ENCODE results near the gene WASF2. TPM values are rescaled to one million over a fixed set of nuclear protein-coding genes. Genes with fewer than 3 reads are reported as not detected.
A peak's percentile ranks its signal among the peaks of the same experiment; 100 is the strongest.
"Not testable (repeated sequence)": the region's sequence is repeated elsewhere in the genome, so short reads cannot be mapped to it uniquely, and the experiment has no call there.

WASF2 gene
- total RNA-seq, 1 experiment from 2014 or later = 18.2 TPM

GRCh38 chr1:27418326-27419185, 71.4 kb downstream of the WASF2 start:
- DNase-seq (ENCODE audit: low read depth) = peak; percentile 89

DNA sequence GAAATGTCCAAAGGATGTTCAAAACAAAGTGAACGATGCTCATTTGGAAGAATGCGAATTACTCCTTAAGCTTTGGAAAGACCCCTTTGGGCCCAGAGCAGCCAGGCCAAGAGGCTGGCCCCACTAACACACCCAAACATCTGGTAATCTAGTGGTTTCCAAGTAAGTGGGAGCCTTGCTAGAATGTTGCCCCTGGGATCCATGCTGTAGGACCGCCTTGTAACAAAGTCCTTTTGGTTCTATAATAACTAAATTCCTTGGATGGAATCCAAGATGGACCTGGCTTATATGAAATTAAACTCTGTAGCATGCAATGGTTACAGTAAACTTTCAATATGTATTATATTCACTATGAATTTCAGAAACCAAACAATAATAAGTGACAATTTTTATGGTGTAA, 72.3 kb downstream of the WASF2 start:
- DNase-seq (ENCODE audit: low read depth) = no peak

GRCh38 chr1:27416387-27417111, 73.4 kb downstream of the WASF2 start:
- DNase-seq (ENCODE audit: low read depth) = peak; percentile 50

DNA sequence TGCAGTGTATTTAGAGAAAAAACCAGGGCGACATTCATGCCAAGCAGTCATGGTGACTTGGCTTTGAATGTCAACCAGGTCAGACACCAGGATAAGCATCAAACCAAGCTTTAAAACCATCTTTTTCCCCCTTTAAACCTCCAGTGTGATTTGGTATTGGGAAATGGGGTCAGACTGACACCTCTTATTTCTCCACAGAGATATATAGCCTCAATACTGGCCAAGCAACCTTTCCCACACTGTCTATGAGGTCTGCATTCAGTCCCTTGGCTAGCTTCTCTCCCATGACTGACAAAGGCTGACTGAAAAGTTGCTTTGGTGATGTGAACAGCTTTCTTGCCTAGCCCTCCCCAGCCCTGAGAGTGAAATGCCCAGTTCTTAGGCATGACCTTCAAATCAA, 75.9 kb downstream of the WASF2 start:
- no peak for DNase-seq (ENCODE audit: low read depth)

DNA sequence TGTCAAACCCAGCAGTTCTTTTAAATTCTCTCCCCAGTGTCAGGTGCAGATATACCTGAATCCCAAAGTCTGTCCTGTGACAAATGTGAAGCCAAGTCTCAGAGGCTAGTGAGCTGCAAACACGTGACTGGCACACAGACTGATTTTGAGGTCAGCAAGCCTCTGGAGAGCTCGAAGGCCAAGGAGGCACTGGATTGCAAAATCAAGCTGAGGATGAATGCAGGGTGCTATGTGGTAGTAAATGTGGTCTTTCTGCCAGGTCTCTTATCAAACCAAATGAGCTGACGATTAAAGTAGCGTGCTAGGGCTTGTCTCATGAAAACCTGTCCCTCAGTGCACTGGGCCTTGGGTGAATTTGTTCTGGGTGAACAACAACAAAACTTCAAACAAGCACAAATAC, 77.0 kb downstream of the WASF2 start:
- DNase-seq (ENCODE audit: low read depth) = no peak

GRCh38 chr1:27412502-27412901, 77.5 kb downstream of the WASF2 start:
- DNase-seq (ENCODE audit: low read depth) = no peak

DNA sequence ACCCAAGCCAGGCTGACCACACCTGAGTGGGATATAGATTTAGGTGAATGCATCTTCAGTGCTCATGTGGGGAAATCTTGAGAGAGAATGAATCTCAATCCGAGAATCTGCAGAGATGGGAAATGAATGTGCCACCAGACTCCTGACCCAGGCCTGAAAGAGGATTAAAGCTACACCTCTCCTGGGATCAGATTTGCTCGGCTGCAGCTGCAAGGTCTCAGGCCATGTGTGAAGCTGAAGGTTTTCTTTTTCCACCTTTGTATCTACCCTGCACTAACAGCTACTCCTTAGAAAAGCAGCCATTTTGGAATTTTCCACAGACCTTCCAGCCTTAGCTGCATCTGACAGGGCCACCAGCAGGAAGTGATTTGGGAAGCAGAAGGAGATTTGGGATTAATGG, 79.3 kb downstream of the WASF2 start:
- DNase-seq (ENCODE audit: low read depth) = no peak

DNA sequence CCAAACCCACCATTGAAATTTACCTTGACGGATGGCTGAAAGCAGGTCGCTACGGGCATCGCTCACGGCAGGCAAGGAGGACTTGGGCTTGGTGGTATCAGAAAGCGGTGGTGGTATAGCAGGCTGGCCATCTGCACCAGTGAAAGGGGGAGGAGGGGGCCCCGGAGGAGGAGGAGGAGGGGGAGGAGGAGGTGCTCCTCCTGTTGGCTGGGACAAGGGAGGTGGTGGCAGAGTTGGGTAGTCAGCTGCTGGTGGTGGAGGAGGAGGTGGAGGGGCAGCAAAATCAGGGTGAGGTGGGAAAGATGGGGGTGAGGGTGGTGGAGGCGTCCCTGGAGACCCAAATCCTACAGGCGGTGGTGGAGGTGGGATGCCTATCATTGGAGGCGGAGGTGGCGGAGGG, 80.3 kb downstream of the WASF2 start:
- no peak for DNase-seq (ENCODE audit: low read depth)

- peak; percentile 46 for DNase-seq (ENCODE audit: low read depth)
Observed at GRCh38 chr1:27408151-27408550, 81.8 kb downstream of the WASF2 start.

- DNase-seq (ENCODE audit: low read depth) = not testable (repeated sequence)
Observed at GRCh38 chr1:27406791-27407190, 83.2 kb downstream of the WASF2 start.

- DNase-seq (ENCODE audit: low read depth) = no peak
Observed at GRCh38 chr1:27406362-27406680, 83.6 kb downstream of the WASF2 start.

GRCh38 chr1:27405598-27406361, 84.2 kb downstream of the WASF2 start:
- DNase-seq (ENCODE audit: low read depth) = not testable (repeated sequence)

GRCh38 chr1:27405074-27405473, 84.9 kb downstream of the WASF2 start:
- no peak for DNase-seq (ENCODE audit: low read depth)

- no peak for DNase-seq (ENCODE audit: low read depth)
Observed at GRCh38 chr1:27403931-27404330, 86.0 kb downstream of the WASF2 start.

- no peak for DNase-seq (ENCODE audit: low read depth)
Observed at GRCh38 chr1:27403065-27403726, 86.8 kb downstream of the WASF2 start.

GRCh38 chr1:27402349-27402754, 87.6 kb downstream of the WASF2 start:
- peak; percentile 53 for DNase-seq (ENCODE audit: low read depth)

GRCh38 chr1:27400963-27401341, 89.0 kb downstream of the WASF2 start:
- DNase-seq (ENCODE audit: low read depth) = no peak

DNA sequence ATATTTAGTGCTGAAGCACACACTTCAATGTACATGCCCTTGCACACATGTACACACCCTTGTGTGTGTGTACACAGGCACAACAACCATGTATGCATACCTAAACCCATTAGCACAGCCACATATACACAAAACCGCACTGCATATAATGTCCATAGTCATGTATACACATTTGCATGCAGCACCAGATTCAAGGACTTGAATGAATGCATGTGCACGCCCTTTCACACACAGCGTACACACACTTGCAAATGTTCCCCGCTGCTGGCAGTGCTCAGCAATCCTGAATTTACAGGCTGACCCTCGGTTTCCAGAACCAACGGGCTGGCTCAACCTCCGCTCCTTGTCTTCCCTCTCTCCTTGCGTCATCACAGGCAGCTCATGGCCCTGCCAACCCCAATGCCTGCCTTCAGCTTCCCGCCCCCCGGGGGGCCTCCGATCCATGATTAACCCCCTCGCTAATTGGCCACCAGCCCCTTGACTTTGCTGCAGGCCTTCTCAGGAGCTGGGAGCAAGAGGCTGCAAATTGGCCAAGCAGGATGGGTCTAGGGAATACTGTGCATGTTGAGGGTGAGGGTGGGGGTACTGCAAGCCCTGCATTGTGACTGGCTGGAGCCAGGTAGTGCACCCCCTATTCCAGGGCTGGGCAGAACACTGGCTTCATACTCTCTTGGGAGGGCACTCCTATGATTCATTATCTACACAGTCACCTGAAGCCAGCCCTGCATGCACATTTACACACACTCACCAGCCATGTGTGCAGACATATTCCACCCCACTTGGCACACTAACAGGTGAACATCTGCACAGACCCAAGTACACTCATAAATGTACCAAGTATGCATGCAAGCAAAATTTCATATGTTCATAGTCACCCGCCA, 89.6 kb downstream of the WASF2 start:
- DNase-seq (ENCODE audit: low read depth) = no peak

DNA sequence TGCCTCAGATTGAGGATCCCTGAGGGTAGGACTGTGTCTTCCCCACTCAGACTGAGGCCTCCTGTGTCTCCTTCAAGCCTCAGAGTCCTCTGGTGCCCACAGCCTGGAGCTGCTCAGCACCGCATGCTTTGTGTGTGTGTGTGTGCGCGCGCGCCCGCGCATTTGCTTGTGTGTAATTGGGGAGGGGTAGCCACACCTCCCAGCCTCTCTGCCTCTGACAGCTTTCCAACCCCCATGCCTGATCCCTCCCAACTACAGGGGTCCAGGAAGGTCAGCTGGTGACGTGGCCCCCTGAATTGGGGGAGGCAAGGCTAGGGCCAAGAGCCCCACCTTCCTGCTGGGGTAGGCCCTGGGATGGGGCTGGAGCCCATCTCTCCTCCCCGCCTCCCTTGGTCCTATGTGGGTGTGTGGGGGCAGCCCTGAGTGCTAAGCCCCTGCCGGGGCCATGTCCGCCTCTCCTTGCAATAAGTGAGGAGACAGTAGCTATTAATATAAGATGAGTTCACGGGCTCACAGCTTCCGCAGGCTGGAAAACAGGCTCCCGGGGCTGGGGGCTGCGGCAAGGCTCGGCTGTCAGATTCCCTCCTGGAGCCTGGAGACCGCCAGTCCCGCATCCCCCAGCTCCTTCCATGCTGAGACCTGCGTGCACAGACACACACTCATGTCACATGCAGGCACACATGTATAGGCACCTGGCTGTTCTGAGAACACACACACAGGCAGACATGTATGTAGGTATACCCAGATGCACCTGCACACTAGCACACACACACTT, 90.5 kb downstream of the WASF2 start:
- no peak for DNase-seq (ENCODE audit: low read depth)

Data from HT1080 (cell line).